K562 (cell line): ENCODE data around the gene DAPL1.

ENCODE experiments used
- PHB2 ChIP-seq: fragments of 450-650 bp; IDR thresholded peaks from 2 replicates; pipeline ENCODE4 v1.6.1; 2017; ENCODE audit warnings: low read depth
- TF ChIP-seq, protein P1 (sequence below): fragments of 150-350 bp; IDR thresholded peaks from 2 replicates; pipeline ENCODE4 v1.6.1; 2014; ENCODE audit warnings: low read depth, mild to moderate bottlenecking, low read length, borderline replicate concordance

DNA sequence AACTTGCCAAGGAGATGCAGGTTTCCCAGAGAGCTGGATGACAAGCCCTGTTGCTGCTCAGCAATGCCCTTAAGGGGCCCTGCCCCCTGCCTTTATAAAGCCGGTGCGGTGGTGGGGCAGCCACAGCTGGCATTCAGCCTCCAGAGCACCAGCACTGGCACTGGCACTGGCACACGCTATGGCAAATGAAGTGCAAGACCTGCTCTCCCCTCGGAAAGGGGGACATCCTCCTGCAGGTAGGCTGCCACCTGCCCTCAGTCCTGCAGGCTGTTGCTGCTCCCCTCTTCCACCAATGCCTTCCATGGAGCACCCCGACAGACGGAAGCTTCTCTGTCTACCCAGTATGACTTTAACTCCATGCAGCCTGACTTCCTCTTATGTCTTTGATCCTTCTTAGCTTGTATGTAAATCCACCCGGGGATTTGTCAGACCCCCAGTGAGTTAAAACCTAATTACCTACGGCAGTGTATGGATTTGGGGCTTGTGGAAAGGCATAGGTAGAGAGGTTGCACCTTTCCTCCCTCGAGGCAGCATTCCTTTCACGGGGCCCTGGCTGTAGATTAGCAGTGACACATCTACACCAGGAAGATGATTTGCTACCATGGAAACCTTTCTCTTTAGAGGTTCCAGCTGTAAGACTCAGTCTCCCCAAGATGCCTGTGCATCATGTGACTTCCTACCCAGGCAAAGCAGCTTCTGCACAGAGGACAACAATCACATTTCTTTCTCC lies at the start of gene DAPL1:
- TF ChIP-seq PHB2, result no peak
- TF ChIP-seq, protein P1, sequence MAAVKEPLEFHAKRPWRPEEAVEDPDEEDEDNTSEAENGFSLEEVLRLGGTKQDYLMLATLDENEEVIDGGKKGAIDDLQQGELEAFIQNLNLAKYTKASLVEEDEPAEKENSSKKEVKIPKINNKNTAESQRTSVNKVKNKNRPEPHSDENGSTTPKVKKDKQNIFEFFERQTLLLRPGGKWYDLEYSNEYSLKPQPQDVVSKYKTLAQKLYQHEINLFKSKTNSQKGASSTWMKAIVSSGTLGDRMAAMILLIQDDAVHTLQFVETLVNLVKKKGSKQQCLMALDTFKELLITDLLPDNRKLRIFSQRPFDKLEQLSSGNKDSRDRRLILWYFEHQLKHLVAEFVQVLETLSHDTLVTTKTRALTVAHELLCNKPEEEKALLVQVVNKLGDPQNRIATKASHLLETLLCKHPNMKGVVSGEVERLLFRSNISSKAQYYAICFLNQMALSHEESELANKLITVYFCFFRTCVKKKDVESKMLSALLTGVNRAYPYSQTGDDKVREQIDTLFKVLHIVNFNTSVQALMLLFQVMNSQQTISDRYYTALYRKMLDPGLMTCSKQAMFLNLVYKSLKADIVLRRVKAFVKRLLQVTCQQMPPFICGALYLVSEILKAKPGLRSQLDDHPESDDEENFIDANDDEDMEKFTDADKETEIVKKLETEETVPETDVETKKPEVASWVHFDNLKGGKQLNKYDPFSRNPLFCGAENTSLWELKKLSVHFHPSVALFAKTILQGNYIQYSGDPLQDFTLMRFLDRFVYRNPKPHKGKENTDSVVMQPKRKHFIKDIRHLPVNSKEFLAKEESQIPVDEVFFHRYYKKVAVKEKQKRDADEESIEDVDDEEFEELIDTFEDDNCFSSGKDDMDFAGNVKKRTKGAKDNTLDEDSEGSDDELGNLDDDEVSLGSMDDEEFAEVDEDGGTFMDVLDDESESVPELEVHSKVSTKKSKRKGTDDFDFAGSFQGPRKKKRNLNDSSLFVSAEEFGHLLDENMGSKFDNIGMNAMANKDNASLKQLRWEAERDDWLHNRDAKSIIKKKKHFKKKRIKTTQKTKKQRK, result no peak
